Testis (tissue), 2 donors: ENCODE results near the gene SOCS6.

Experiments used
- POLR2A ChIP-seq: fragments of 450-650 bp; IDR thresholded peaks from one replicate; pipeline ENCODE4 v1.6.1; 2017; ENCODE audit warnings: antibody characterized with exemption, mild to moderate bottlenecking, moderate library complexity
- TF ChIP-seq, protein P1 (sequence below), 3 experiments: fragments of 450-650 bp in 2 of 3; fragments of 200-600 bp in 1 of 3; sonication (generic) in 1 of 3; IDR thresholded peaks; one replicate each; pipeline ENCODE4 v1.5.1; 2016 to 2019; ENCODE audit warnings: antibody characterized with exemption in 3 of 3, mild to moderate bottlenecking in 2 of 3, moderate library complexity in 1 of 3

DNA sequence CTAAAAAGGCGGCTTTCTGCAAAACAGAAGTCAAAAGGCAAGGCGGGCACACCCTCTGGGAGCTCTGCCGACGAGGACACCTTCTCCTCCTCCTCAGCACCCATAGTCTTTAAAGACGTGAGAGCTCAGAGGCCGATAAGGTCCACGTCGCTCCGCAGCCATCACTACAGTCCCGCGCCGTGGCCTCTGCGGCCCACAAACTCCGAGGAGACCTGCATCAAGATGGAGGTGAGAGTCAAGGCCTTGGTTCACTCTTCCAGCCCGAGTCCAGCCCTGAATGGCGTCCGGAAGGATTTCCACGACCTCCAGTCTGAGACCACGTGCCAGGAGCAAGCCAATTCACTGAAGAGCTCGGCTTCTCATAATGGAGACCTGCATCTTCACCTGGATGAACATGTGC lies 36.1 kb downstream of the SOCS6 start:
- TF ChIP-seq, protein P1, sequence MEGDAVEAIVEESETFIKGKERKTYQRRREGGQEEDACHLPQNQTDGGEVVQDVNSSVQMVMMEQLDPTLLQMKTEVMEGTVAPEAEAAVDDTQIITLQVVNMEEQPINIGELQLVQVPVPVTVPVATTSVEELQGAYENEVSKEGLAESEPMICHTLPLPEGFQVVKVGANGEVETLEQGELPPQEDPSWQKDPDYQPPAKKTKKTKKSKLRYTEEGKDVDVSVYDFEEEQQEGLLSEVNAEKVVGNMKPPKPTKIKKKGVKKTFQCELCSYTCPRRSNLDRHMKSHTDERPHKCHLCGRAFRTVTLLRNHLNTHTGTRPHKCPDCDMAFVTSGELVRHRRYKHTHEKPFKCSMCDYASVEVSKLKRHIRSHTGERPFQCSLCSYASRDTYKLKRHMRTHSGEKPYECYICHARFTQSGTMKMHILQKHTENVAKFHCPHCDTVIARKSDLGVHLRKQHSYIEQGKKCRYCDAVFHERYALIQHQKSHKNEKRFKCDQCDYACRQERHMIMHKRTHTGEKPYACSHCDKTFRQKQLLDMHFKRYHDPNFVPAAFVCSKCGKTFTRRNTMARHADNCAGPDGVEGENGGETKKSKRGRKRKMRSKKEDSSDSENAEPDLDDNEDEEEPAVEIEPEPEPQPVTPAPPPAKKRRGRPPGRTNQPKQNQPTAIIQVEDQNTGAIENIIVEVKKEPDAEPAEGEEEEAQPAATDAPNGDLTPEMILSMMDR (IDR thresholded peaks at IDR 0.05), result no peak
- TF ChIP-seq POLR2A, result no peak
